CD4-positive, alpha-beta T cell treated with Interleukin-6 for 4 hours (primary cell): ENCODE data around the gene PRELID2.
"Not testable (repeated sequence)": the region's sequence is repeated elsewhere in the genome, so short reads cannot be mapped to it uniquely, and the experiment has no call there.

ENCODE experiments used
- DNase-seq: peaks from one replicate; pipeline ENCODE4 v3.0.0-alpha.2; 2020; ENCODE audit warnings: mixed read lengths

PRELID2 gene

GRCh38 chr5:145838276-145838675 lies 3.1 kb upstream of the PRELID2 start:
- DNase-seq = no peak

DNA sequence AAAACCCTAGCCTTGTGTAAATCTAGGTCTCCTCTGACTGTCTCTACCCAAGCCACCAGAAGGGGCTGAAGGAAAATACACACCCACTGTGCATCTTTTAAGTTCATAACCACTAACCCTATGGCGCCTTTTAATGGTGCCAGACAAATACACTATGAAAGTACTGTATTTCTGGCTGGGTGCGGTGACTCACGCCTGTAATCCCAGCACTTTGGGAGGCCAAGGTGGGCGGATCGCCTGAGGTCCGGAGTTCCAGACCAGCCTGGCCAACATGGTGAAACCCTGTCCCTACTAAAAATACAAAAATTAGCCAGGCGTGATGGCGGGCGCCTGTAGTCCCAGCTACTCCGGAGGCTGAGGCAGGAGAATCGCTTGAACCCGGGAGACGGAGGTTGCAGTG lies 1.1 kb upstream of the PRELID2 start:
- not testable (repeated sequence) for DNase-seq

DNA sequence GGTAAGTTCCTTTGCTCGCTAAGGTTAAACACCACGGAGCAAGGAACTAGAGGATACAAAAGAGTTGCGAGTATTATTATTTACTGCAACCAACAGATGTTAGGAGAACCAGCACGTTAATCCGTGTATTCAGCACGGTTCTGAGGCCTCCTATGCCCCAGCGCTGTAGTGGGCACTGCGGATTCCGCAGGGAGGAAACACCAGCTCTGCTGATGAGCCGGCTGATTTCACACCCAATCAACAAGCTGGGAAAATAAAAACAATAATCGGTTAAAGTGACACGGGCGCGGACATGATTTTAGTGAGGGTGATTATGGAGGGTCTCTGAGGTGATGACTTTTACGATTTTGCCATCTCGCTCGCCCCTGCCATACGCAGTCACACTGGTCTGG lies 702 bp upstream of the PRELID2 start:
- DNase-seq = no peak

- no peak for DNase-seq
Measured at GRCh38 chr5:145834554-145834916, 607 bp downstream of the PRELID2 start.

- DNase-seq = no peak
Measured at GRCh38 chr5:145833631-145834200, 1.4 kb downstream of the PRELID2 start.

- no peak for DNase-seq
Measured at GRCh38 chr5:145830594-145830993, 4.5 kb downstream of the PRELID2 start.

GRCh38 chr5:145829708-145830361 lies 5.3 kb downstream of the PRELID2 start:
- no peak for DNase-seq

GRCh38 chr5:145826895-145827674 lies 8.1 kb downstream of the PRELID2 start:
- no peak for DNase-seq

DNA sequence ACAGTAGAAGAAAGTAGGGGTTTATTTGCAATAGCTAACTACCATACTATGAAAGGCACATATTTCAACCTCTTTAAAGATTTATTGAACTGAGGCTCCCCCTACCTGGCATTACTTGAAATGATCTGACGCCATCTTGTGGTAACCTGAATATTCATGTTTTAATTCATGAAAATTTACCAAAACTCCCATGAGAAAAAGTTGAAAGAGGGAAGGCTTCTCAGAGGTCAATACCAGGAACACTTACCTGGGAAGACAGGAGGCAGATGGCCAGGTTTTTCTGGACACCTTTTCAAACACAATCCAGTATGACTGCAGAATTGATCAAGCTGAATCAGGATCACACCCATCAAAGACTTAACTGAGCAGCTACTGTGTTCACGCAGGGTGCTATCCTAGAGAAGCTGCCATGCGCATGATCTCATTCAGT lies 9.4 kb downstream of the PRELID2 start:
- DNase-seq = no peak

DNA sequence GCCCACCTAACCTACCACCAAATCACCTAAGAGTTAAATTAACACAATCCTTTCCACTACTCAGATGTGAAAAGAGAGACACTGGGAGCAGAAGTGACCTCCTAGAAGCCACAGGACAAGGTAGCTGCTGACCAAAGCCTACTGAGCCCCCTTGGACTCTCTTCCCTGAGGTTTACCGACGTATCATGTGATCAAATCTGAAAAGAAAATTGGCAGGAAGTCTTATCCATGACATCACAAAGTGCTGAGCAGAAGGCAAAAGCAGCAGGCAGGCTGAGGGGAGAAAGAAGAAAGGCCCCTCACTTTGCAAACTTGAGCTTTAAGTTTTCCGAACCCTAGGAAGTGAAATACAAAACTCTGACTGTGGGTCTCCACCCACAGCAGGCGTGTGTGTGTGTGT lies 11.1 kb downstream of the PRELID2 start:
- DNase-seq = no peak

DNA sequence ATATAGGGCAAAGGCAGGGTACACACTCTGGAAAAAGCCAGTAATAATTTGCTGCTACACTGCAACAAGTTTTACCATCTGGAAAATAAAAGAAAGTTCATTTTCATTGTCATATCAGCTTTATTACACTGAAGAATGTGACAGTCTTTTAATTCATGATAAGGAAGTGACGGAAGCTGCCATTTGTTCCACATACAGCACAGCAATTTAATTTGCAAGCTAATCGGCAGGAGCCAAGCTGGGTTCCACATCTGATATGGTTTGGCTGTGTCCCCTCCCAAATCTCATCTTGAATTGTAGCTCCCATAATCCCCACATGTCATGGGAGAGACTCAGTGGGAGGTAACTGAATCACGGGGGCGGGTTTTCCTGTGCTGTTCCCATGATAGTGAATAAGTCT lies 16.5 kb downstream of the PRELID2 start:
- DNase-seq = no peak

DNA sequence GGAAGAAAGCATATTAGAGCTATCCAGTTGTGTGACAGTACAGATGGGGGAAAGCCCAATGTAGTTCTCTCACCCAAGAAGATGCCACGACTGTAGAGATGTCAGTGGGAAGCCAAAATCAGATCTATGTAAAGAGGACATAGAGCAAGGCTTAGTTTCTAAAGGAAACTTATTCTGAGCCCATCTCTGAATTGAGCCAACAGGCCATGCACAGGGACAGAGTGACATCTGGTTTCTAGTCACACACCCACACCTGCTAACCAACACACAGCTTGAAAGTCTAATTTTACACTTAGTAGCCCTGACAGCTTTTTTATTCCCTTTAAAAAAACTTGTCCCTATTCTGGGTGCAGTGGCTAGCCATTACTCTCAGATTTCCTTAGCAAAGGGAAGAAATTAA lies 22.3 kb downstream of the PRELID2 start:
- no peak for DNase-seq

GRCh38 chr5:145811834-145812625 lies 23.1 kb downstream of the PRELID2 start:
- DNase-seq = no peak

DNA sequence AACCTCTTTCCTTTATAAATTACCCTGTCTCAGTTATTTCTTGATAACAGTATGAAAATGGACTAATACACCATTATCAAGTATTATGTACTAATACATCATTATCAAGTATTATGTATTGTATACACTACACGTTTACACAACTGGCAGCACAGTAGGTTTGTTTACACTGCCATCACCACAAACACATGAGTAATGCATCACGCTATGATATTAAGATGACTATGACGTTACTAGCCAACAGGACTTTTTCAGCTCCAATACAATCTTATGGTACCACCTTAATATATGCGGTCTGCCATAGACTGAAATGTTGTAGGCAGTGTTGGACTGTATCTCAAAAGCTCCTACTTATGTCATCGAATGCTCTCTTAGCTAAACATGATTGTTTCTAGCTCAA lies 28.2 kb downstream of the PRELID2 start:
- DNase-seq = no peak

DNA sequence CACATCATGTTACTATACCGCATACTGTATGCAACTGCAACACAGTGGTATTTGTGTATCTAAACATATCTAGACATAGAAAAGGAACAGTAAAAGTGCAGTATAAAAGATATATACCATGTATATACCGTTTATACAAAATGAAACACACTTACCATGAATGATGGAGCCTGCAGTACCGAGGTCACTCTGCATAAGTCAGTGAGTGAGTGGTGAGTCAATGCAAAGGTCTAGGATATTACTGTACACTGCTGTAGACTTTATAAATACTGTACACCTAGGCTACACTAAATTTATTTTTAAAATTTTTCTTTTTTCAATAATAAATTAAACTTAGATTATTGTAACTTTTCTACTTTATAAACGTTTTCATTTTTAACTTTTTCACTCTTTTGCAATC lies 29.3 kb downstream of the PRELID2 start:
- no peak for DNase-seq

DNA sequence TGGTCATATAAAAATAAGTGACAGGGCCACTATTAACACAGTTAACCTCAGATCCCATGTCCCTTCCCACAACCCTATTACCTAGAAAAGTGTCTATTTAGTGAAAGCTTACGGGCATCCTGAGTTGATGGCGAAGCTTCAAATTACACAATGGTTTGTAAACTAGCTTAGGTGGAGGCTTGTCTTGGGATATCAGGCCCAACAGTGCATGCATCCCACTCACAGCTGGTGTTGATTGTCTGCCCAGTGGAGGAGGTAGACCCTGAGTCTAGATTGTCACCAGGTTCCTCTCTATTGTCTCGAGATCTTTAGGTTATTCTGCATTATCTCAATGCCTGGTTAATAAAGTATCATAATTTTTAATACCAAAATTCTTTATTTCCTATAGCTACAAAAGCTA lies 30.4 kb downstream of the PRELID2 start:
- DNase-seq = no peak

GRCh38 chr5:145803112-145804004 lies 31.8 kb downstream of the PRELID2 start:
- no peak for DNase-seq

- no peak for DNase-seq
Measured at GRCh38 chr5:145801195-145801594, 33.9 kb downstream of the PRELID2 start.

- DNase-seq = no peak
Measured at GRCh38 chr5:145800181-145800580, 35.0 kb downstream of the PRELID2 start.

GRCh38 chr5:145798503-145798902 lies 36.6 kb downstream of the PRELID2 start:
- not testable (repeated sequence) for DNase-seq

DNA sequence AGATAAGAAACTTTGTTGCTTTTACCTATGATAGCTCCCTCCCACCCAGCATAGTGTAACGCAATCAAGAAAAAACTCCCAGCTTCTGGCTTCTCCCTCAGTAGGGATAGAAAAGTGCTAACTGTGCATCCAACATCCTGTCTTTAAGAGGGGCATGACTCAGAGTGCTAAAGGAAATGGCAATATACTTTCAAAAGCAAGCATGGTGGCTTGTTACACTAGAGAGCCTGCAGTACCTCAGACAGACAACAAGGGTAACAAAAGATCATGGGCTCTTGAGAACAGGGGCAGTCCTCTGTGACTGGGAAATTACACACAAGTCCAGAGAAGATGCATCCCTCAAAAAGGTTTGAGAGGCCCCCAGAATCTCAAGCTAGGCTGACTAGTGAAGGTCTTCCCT lies 37.8 kb downstream of the PRELID2 start:
- DNase-seq = no peak

- no peak for DNase-seq
Measured at GRCh38 chr5:145796318-145796717, 38.8 kb downstream of the PRELID2 start.
